ENCODE results near the gene IL20.

DNA sequence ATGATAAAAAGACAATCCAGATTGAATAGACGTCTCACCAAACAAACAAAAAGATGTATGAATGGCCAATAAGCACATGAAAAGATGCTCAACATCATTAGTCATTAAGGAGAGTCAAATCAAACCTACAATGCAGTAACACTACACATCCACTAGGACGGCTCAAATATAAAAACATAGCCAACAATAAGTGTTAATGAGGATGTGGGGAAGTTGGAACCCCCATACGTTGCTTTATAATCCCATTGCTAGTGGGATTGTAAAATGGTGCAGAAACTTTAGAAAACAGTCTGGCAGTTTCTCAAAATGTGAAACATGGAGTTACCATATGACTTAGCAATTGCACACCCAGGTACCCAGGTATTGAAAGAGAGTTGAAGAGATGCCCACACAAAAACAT is 17.1 kb downstream of the IL20 start:
- no peak for TF ChIP-seq CTCF (IDR thresholded peaks at IDR 0.05)
- TF ChIP-seq POLR2A (IDR thresholded peaks at IDR 0.05; ENCODE audit: low read length) = no peak
- TF ChIP-seq KDM5A (IDR thresholded peaks at IDR 0.05) = no peak
- no peak for TF ChIP-seq SREBF2 (IDR thresholded peaks at IDR 0.05)
- no peak for TF ChIP-seq HOXB5 (CRISPR knock-in tag; IDR thresholded peaks at IDR 0.05)
